Measurements from ENCODE around the gene YIF1B. TPM values are rescaled to one million over a fixed set of nuclear protein-coding genes. Genes with fewer than 3 reads are reported as not detected.

The YIF1B gene
- total RNA-seq, 1 experiment from 2014 or later, result 143 TPM

DNA sequence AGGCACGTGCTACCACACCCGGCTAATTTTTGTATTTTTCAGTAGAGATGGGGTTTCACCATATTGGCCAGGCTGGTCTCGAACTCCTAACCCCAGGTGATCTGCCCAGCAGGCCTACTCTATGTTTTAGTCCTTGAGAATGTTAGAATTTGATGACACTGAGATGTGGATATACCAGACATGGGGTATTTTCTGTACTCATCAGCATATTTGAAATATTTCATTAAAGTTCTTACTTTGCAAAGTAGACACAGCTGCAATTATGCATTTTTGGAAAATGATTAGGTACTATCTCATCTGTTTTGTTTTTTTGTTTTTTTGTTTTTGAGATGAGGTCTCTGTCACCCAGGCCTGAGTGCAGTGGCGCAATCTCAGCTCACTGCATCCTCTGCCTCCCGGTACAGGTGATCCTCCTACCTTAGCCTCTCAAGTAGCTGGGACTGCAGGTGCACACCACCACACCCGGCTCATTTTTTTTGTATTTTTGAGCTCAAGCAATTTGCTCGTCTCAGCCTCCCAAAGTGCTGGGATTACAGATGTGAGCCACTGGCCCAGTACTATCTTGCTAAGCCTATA is 38.7 kb downstream of the YIF1B start:
- intact Hi-C loops (cut with micrococcal nuclease; ENCODE audit: unreplicated experiment) (no loop called here), in situ Hi-C loops (cut with HindIII; ENCODE audit: low pct_unique_long_range_greater_than_20kb, low sequenced_read_pairs) (no loop called here)
- ATAC-seq (no peak), DNase-seq (ENCODE audit: low read depth, low spot score) (no peak)
- no TSS peak for BruUV-seq (replicated peaks)
- Histone ChIP-seq H3K4me1 (ENCODE audit: control insufficient read depth, insufficient read depth, low read length) (peaks cover 79% of the 10 kb centered on the region), H3K4me3 (ENCODE audit: low read depth in 2 of 2, low read length in 2 of 2) (no peak overlapping the region), H3K27ac (ENCODE audit: low read length) (peak overlapping the region; percentile 71), H3K36me3 (ENCODE audit: control insufficient read depth, insufficient read depth, low read length) (peaks cover 5% of the 10 kb centered on the region; the same call in 1 of the 2 replicates), H3K9me3 (ENCODE audit: control insufficient read depth, insufficient read depth, low read depth, low read length) (no peaks in the 10 kb centered on the region), H3K27me3 (ENCODE audit: control insufficient read depth, insufficient read depth, low read length) (no peaks in the 10 kb centered on the region)
- POLR2A ChIA-PET, result no interaction called here
- CTCF ChIA-PET, result interaction anchor here (0.9 kb wide), 1 partner anchor 52 kb away, joined by 3 read pairs; no protein-coding TSS in a partner anchor
- no peak for TF ChIP-seq CTCF (IDR thresholded peaks at IDR 0.05)
- TF ChIP-seq SIN3A (IDR thresholded peaks at IDR 0.05; ENCODE audit: borderline replicate concordance, insufficient read depth, low read depth, low read length), result no peak
- TF ChIP-seq POLR2AphosphoS5 (IDR thresholded peaks at IDR 0.05; ENCODE audit: low read depth, low read length), result 0 out of 2 replicates have a peak, but pooled peaks have one; percentile 27

- ChIA-PET POLR2A (interaction anchor here (0.6 kb wide), 2 partner anchors 22 to 132 kb away, joined by 6 read pairs; no protein-coding TSS in a partner anchor), CTCF (no interaction called here)
- DNase-seq (ENCODE audit: low read depth, low spot score), result no peak
- 0 out of 2 replicates have a peak, but pooled peaks cover 2% of the 10 kb centered on the region for H3K36me3 ChIP-seq (ENCODE audit: control insufficient read depth, insufficient read depth, low read length)
- in situ Hi-C loops (cut with HindIII; ENCODE audit: low pct_unique_long_range_greater_than_20kb, low sequenced_read_pairs), result no loop called here
- peaks cover 84% of the 10 kb centered on the region for H3K4me1 ChIP-seq (ENCODE audit: control insufficient read depth, insufficient read depth, low read length)
- TF ChIP-seq TCF7L2 (IDR thresholded peaks at IDR 0.05; ENCODE audit: low read depth, low read length) (no peak), REST (IDR thresholded peaks at IDR 0.05; ENCODE audit: insufficient read depth in 1 of 2, low read depth in 2 of 2, low read length in 1 of 2) (no peak), POLR2AphosphoS5 (IDR thresholded peaks at IDR 0.05; ENCODE audit: low read depth, low read length) (no peak), CTCF (IDR thresholded peaks at IDR 0.05) (no peak)
- H3K27me3 ChIP-seq (ENCODE audit: control insufficient read depth, insufficient read depth, low read length), result no peaks in the 10 kb centered on the region
- intact Hi-C loops (cut with micrococcal nuclease; ENCODE audit: unreplicated experiment), result no loop called here
- H3K9me3 ChIP-seq (ENCODE audit: control insufficient read depth, insufficient read depth, low read depth, low read length), result no peaks in the 10 kb centered on the region
- no peak for ATAC-seq
- peak overlapping the region; percentile 99 for H3K27ac ChIP-seq (ENCODE audit: low read length)
- H3K4me3 ChIP-seq (ENCODE audit: low read depth in 2 of 2, low read length in 2 of 2), result no peak overlapping the region
- no TSS peak for BruUV-seq (replicated peaks)
These were observed 41.0 kb downstream of the YIF1B start for GRCh38 chr19:38274739-38275138.

All from Panc1 (cell line).